Upper lobe of right lung (tissue), 1 donor: ENCODE measurements around the gene FA2H. TPM values are rescaled to one million over a fixed set of nuclear protein-coding genes. Genes with fewer than 3 reads are reported as not detected.
"Not testable (repeated sequence)": the region's sequence is repeated elsewhere in the genome, so short reads cannot be mapped to it uniquely, and the experiment has no call there.

Experiments
- ATAC-seq: fragments of 200-7000 bp; cut with Tn5 transposase; one replicate; pipeline ENCODE4 v1.9.1; 2020; ENCODE audit warnings: mild to moderate bottlenecking, moderate library complexity
- DNase-seq: peaks from one replicate; pipeline ENCODE4 v3.0.0-alpha.2; 2020
- H3K27ac ChIP-seq: fragments of 200-600 bp; one replicate; pipeline ENCODE4 v1.8.0; 2022
- H3K27me3 ChIP-seq: fragments of 200-600 bp; one replicate; pipeline ENCODE4 v1.8.0; 2022; ENCODE audit warnings: mild to moderate bottlenecking
- H3K36me3 ChIP-seq: fragments of 200-600 bp; one replicate; pipeline ENCODE4 v1.8.0; 2022
- H3K4me1 ChIP-seq: fragments of 200-600 bp; one replicate; pipeline ENCODE4 v1.8.0; 2022
- H3K4me3 ChIP-seq: fragments of 200-600 bp; one replicate; pipeline ENCODE4 v1.8.0; 2022; ENCODE audit warnings: mild to moderate bottlenecking
- H3K9me3 ChIP-seq: fragments of 200-600 bp; one replicate; pipeline ENCODE4 v1.8.0; 2022
- CTCF ChIP-seq: fragments of 200-600 bp; IDR thresholded peaks from one replicate; pipeline ENCODE4 v1.8.0; 2022; ENCODE audit warnings: antibody characterized with exemption
- intact Hi-C: fragments of 100-400 bp; cut with DNase I; formaldehyde crosslinking; loops from one replicate; pipeline ENCODE4 v1.11.0; 2022
- total RNA-seq: library from RNA; stranded (reverse); fragmentation: NEBNext Ultra II Directional; extraction: Animal tissue kit (Norgen Biotek cat#: 25700); gene quantifications from one replicate; pipeline ENCODE4 v1.2.1, GENCODE V29; 2021
- donor health status: DM: no; HTN: yes; CAD: no; lungs with severe emphysema.

Gene FA2H
- total RNA-seq, 1 donor from 2014 or later, result 2.1 TPM

DNA sequence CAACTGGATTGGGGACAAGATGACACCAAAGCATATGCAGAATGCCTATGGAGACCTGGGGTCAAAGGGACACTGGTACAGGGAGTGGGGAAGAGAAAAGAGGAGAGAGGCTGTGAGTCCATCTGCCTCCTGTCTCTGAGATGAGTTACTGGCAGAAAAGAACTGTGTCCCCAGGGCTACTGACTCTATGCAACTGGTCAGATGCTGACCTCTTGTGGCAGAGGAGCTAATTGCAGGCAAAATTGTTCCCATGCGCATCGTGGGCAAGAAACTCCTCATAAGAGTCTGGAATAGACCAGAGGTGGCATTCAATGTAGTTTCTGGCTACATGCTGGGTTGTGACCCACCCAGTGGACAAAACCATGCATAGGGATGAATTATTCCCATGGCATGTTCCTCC, 47.9 kb downstream of the FA2H start:
- Histone ChIP-seq H3K27me3 (no peaks in the 10 kb centered on the region), H3K4me1 (no peaks in the 10 kb centered on the region), H3K9me3 (peaks cover 7% of the 10 kb centered on the region), H3K36me3 (no peaks in the 10 kb centered on the region), H3K27ac (no peak overlapping the region), H3K4me3 (no peak overlapping the region)
- intact Hi-C loops, result no loop called here
- peak; percentile 28 for ATAC-seq
- peak; percentile 40 for TF ChIP-seq CTCF
- no peak for DNase-seq

DNA sequence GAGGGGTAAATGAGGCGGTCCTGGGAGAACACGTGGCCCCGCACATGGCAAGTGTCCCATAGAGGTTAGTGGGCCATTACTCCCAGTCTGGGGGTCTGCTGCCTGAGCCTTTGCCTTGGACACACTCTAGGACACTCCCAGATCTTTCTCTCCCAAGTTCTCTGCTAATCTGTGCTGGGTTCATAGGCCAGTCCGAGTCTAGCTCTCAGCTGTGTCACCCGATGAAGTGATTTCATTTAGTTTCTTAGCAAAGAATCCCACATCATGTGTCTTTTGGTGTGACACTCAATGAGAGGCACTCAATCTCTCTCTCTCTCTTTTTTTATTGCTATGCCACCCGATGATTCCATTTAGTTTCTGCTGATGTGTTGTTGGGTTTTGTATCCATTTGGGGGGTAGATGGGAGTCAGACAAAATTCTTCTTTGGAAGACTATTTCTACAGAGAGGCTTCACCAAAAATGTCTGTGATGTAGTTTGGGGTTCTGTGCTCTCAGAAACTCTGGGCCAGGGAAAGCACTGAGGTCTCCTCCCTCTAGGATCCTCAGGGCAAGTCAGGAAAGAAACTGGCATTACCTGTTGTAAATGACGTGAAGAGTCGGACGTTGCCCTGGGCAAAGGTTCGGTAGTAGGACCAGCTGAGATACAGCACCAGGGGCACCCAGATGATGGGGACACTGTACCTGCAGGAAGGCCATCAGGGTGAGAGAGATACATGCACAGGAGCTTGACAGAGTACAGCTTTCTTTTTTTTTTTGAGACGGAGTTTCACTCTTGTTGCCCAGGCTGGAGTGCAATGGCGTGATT, 48.8 kb downstream of the FA2H start:
- Histone ChIP-seq H3K27ac (no peak overlapping the region), H3K4me1 (no peaks in the 10 kb centered on the region), H3K9me3 (peaks cover 7% of the 10 kb centered on the region), H3K4me3 (no peak overlapping the region), H3K27me3 (no peaks in the 10 kb centered on the region), H3K36me3 (no peaks in the 10 kb centered on the region)
- no peak for ATAC-seq
- intact Hi-C loops, result no loop called here
- no peak for TF ChIP-seq CTCF
- no peak for DNase-seq

DNA sequence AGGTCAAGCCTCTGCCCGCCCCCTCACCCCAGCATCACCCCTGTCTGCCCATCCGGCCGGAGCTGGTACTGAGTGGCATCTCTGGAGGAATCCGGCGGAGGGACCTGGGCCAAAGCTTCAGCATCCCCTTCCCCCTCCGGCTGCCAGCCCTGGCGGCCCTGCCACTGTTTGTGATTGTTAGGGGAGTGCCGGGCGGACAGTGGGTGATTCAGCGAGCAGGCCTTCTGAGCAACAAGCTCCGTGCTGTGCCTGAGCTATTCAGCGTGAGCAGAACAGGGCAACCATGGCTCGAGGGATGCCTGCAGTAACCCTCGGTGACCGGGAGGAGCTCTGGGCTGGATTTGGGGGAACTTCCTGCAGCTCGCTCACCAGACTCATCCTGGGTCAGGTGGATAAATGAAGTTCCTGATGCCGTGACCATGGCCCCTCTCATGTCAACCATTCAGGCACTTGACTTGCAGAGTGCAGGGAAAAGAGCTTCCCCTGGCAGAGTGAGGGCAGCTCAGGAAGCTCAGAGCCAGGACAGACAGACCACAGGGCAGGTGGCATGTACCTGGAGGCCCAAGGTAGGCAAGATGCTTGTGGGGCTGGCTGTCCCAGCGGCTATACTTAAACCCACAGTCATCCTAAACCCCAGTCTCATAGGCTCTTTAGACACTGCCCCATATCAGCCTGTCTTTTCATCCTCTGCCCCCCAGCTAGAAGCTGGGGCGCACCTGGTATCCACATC, 49.6 kb downstream of the FA2H start:
- Histone ChIP-seq H3K4me3 (no peak overlapping the region), H3K27ac (no peak overlapping the region), H3K4me1 (no peaks in the 10 kb centered on the region), H3K27me3 (no peaks in the 10 kb centered on the region), H3K36me3 (no peaks in the 10 kb centered on the region), H3K9me3 (peaks cover 7% of the 10 kb centered on the region)
- TF ChIP-seq CTCF, result no peak
- ATAC-seq (no peak), DNase-seq (no peak)
- intact Hi-C loops, result no loop called here

DNA sequence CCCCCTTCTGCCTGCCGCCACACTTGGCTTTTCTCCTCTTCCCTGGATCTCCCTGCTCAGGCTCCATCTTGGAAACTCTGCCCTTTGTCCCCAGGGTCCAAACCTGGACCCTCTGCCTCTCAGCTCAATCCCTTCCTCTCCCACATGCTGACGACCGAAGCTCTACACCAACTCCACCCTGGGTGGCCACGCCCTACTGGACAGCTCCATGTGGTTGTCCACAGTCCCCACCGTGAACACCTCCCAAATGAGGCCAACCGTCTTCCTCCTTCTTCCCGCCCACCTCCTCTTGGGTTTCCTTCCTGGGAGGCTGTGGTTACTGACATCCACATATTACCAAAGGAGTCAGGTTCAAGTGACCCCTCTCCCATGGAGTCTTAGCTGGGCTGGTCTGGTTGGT, 51.4 kb downstream of the FA2H start:
- ATAC-seq, result no peak

DNA sequence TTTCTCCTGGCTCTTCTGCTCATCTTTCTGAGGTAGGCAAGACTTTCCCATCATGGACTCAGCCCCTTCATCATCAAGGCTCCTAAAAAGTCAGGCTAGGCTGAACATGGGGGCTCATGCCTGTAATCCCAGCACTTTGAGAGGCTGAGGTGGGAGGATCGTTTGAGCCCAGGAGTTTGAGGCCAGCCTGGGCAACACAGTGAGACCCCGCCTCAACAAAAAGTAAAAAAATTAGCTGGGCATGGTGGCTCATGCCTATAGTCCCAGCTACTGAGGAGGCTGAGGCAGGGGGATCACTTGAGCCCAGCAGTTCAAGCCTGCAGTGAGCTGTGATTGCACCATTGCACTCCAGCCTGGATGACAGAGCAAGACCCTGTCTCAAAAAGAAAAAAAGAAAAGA, 52.5 kb downstream of the FA2H start:
- ATAC-seq, DNase-seq, H3K36me3 ChIP-seq, intact Hi-C loops, H3K4me1 ChIP-seq, H3K9me3 ChIP-seq, H3K27me3 ChIP-seq, H3K4me3 ChIP-seq, H3K27ac ChIP-seq: not testable (repeated sequence)

More for the DNA sequence above, 51.4 kb downstream of the FA2H start:
- H3K27me3 ChIP-seq, result no peaks in the 10 kb centered on the region
- H3K4me1 ChIP-seq, result no peaks in the 10 kb centered on the region
- intact Hi-C loops, result no loop called here
- DNase-seq, result no peak
- H3K4me3 ChIP-seq, result no peak overlapping the region
- H3K36me3 ChIP-seq, result no peaks in the 10 kb centered on the region
- TF ChIP-seq CTCF, result no peak
- H3K27ac ChIP-seq, result no peak overlapping the region
- peaks cover 7% of the 10 kb centered on the region for H3K9me3 ChIP-seq

DNA sequence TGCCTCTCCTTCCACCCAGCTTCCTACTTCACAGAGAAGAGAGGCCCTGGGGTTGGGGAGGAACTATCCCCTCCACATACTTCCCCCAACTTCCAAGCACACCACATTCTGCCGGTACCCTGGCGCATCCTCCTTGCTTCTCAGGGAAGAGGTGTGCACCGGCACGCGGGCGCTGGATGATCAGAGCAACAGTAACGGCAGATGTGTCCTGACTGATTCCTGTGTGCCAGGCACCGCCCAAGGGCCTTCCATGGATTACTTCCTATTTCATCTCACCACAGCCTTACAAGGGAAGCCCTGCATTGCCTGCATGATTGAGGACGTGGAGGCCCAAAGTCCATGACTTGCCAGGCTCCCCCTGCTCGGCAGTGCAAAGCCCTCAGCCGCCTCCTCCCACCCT, 52.9 kb downstream of the FA2H start:
- Histone ChIP-seq H3K9me3 (peaks cover 2% of the 10 kb centered on the region), H3K4me3 (no peak overlapping the region), H3K27ac (no peak overlapping the region), H3K36me3 (no peaks in the 10 kb centered on the region), H3K27me3 (no peaks in the 10 kb centered on the region), H3K4me1 (no peaks in the 10 kb centered on the region)
- TF ChIP-seq CTCF, result no peak
- DNase-seq (no peak), ATAC-seq (no peak)
- intact Hi-C loops, result no loop called here
